ENCODE results near the gene RAB8B.
A peak's percentile ranks its signal among the peaks of the same experiment; 100 is the strongest.

The RAB8B gene

GRCh38 chr15:63276342-63277037 is 87.1 kb downstream of the RAB8B start:
- Histone ChIP-seq H3K36me3 (ENCODE audit: insufficient read depth, low read length) (no peaks in the 10 kb centered on the region), H3K4me1 (ENCODE audit: insufficient read depth, low read length) (peaks cover 10% of the 10 kb centered on the region; the same call in 1 of the 2 replicates), H3K9me3 (ENCODE audit: control insufficient read depth, insufficient read depth, low read length) (peaks cover 7% of the 10 kb centered on the region), H3K9ac (ENCODE audit: low read depth, low read length) (peak overlapping the region; percentile 92)

- H3K36me3 ChIP-seq (ENCODE audit: insufficient read depth, low read length) = no peaks in the 10 kb centered on the region
- H3K4me1 ChIP-seq (ENCODE audit: insufficient read depth, low read length) = peaks cover 10% of the 10 kb centered on the region; the same call in 1 of the 2 replicates
- peaks cover 7% of the 10 kb centered on the region for H3K9me3 ChIP-seq (ENCODE audit: control insufficient read depth, insufficient read depth, low read length)
- H3K9ac ChIP-seq (ENCODE audit: low read depth, low read length) = peak within 1 kb of the TSS; percentile 92
Observed at GRCh38 chr15:63277038-63277892, 87.9 kb downstream of the RAB8B start, which contains the start of gene APH1B. APH1B (plus strand) TSS chr15:63277605; CDS start chr15:63277624, 19 bp downstream.

- Histone ChIP-seq H3K9ac (ENCODE audit: low read depth, low read length) (peak overlapping the region; percentile 83), H3K4me1 (ENCODE audit: insufficient read depth, low read length) (peaks cover 10% of the 10 kb centered on the region; the same call in 1 of the 2 replicates), H3K9me3 (ENCODE audit: control insufficient read depth, insufficient read depth, low read length) (peaks cover 5% of the 10 kb centered on the region), H3K36me3 (ENCODE audit: insufficient read depth, low read length) (no peaks in the 10 kb centered on the region)
Observed at GRCh38 chr15:63277893-63278456, 88.6 kb downstream of the RAB8B start.

GRCh38 chr15:63283126-63283525 is 93.7 kb downstream of the RAB8B start:
- Histone ChIP-seq H3K4me1 (ENCODE audit: insufficient read depth, low read length) (no peaks in the 10 kb centered on the region), H3K36me3 (ENCODE audit: insufficient read depth, low read length) (no peaks in the 10 kb centered on the region)

GRCh38 chr15:63284335-63284734 is 94.9 kb downstream of the RAB8B start:
- Histone ChIP-seq H3K36me3 (ENCODE audit: insufficient read depth, low read length) (no peaks in the 10 kb centered on the region), H3K4me1 (ENCODE audit: insufficient read depth, low read length) (no peaks in the 10 kb centered on the region), H3K9me3 (ENCODE audit: control insufficient read depth, insufficient read depth, low read length) (no peaks in the 10 kb centered on the region), H3K9ac (ENCODE audit: low read depth, low read length) (no peak overlapping the region)

More at GRCh38 chr15:63283126-63283525, 93.7 kb downstream of the RAB8B start:
- Histone ChIP-seq H3K9me3 (ENCODE audit: control insufficient read depth, insufficient read depth, low read length) (no peaks in the 10 kb centered on the region), H3K9ac (ENCODE audit: low read depth, low read length) (no peak overlapping the region)

GRCh38 chr15:63287109-63287508 is 97.7 kb downstream of the RAB8B start:
- Histone ChIP-seq H3K9ac (ENCODE audit: low read depth, low read length) (no peak overlapping the region), H3K36me3 (ENCODE audit: insufficient read depth, low read length) (no peaks in the 10 kb centered on the region), H3K4me1 (ENCODE audit: insufficient read depth, low read length) (no peaks in the 10 kb centered on the region), H3K9me3 (ENCODE audit: control insufficient read depth, insufficient read depth, low read length) (no peaks in the 10 kb centered on the region)

GRCh38 chr15:63288342-63288741 is 98.9 kb downstream of the RAB8B start:
- H3K9ac ChIP-seq (ENCODE audit: low read depth, low read length) = no peak overlapping the region; the same call in 1 of the 2 replicates

GRCh38 chr15:63288778-63289378 is 99.5 kb downstream of the RAB8B start:
- H3K4me1 ChIP-seq (ENCODE audit: insufficient read depth, low read length) = no peaks in the 10 kb centered on the region
- no peak overlapping the region for H3K9ac ChIP-seq (ENCODE audit: low read depth, low read length)
- H3K36me3 ChIP-seq (ENCODE audit: insufficient read depth, low read length) = no peaks in the 10 kb centered on the region
- H3K9me3 ChIP-seq (ENCODE audit: control insufficient read depth, insufficient read depth, low read length) = no peaks in the 10 kb centered on the region

More at GRCh38 chr15:63288342-63288741, 98.9 kb downstream of the RAB8B start:
- Histone ChIP-seq H3K36me3 (ENCODE audit: insufficient read depth, low read length) (no peaks in the 10 kb centered on the region), H3K4me1 (ENCODE audit: insufficient read depth, low read length) (no peaks in the 10 kb centered on the region), H3K9me3 (ENCODE audit: control insufficient read depth, insufficient read depth, low read length) (no peaks in the 10 kb centered on the region)

- Histone ChIP-seq H3K4me1 (ENCODE audit: insufficient read depth, low read length) (no peaks in the 10 kb centered on the region), H3K36me3 (ENCODE audit: insufficient read depth, low read length) (no peaks in the 10 kb centered on the region), H3K9me3 (ENCODE audit: control insufficient read depth, insufficient read depth, low read length) (no peaks in the 10 kb centered on the region), H3K9ac (ENCODE audit: low read depth, low read length) (no peak overlapping the region)
Observed at GRCh38 chr15:63291507-63291906, 102.1 kb downstream of the RAB8B start.

GRCh38 chr15:63292241-63292640 is 102.8 kb downstream of the RAB8B start:
- H3K4me1 ChIP-seq (ENCODE audit: insufficient read depth, low read length) = no peaks in the 10 kb centered on the region
- no peaks in the 10 kb centered on the region for H3K9me3 ChIP-seq (ENCODE audit: control insufficient read depth, insufficient read depth, low read length)
- no peak overlapping the region for H3K9ac ChIP-seq (ENCODE audit: low read depth, low read length)
- no peaks in the 10 kb centered on the region for H3K36me3 ChIP-seq (ENCODE audit: insufficient read depth, low read length)

- Histone ChIP-seq H3K4me1 (ENCODE audit: insufficient read depth, low read length) (no peaks in the 10 kb centered on the region), H3K36me3 (ENCODE audit: insufficient read depth, low read length) (no peaks in the 10 kb centered on the region), H3K9me3 (ENCODE audit: control insufficient read depth, insufficient read depth, low read length) (no peaks in the 10 kb centered on the region), H3K9ac (ENCODE audit: low read depth, low read length) (no peak overlapping the region)
Observed at GRCh38 chr15:63292771-63293170, 103.4 kb downstream of the RAB8B start.

GRCh38 chr15:63294359-63294758 is 105.0 kb downstream of the RAB8B start:
- Histone ChIP-seq H3K36me3 (ENCODE audit: insufficient read depth, low read length) (no peaks in the 10 kb centered on the region), H3K9me3 (ENCODE audit: control insufficient read depth, insufficient read depth, low read length) (no peaks in the 10 kb centered on the region), H3K9ac (ENCODE audit: low read depth, low read length) (no peak overlapping the region), H3K4me1 (ENCODE audit: insufficient read depth, low read length) (no peaks in the 10 kb centered on the region)

GRCh38 chr15:63295341-63295740 is 105.9 kb downstream of the RAB8B start:
- Histone ChIP-seq H3K36me3 (ENCODE audit: insufficient read depth, low read length) (no peaks in the 10 kb centered on the region), H3K4me1 (ENCODE audit: insufficient read depth, low read length) (no peaks in the 10 kb centered on the region), H3K9ac (ENCODE audit: low read depth, low read length) (no peak overlapping the region), H3K9me3 (ENCODE audit: control insufficient read depth, insufficient read depth, low read length) (no peaks in the 10 kb centered on the region)

- Histone ChIP-seq H3K36me3 (ENCODE audit: insufficient read depth, low read length) (no peaks in the 10 kb centered on the region), H3K9me3 (ENCODE audit: control insufficient read depth, insufficient read depth, low read length) (no peaks in the 10 kb centered on the region), H3K4me1 (ENCODE audit: insufficient read depth, low read length) (no peaks in the 10 kb centered on the region), H3K9ac (ENCODE audit: low read depth, low read length) (no peak overlapping the region)
Observed at GRCh38 chr15:63296195-63296594, 106.8 kb downstream of the RAB8B start.

Measured in ES-I3 (cell line).